GM21717 (cell line): ENCODE results near the gene PDGFC.
"Not testable (repeated sequence)": the region's sequence is repeated elsewhere in the genome, so short reads cannot be mapped to it uniquely, and the experiment has no call there.

ENCODE experiments used
- ATAC-seq: cut with Tn5 transposase; IDR thresholded peaks from one replicate; pipeline ENCODE4 v1.9.1; 2021; ENCODE audit warnings: mild to moderate bottlenecking, moderate library complexity; ENCODE audit not compliant: unreplicated experiment

PDGFC gene

GRCh38 chr4:156913234-156913633 lies 58.4 kb downstream of the PDGFC start:
- ATAC-seq, result no peak

- ATAC-seq, result no peak
Observed at GRCh38 chr4:156909010-156909409, 62.6 kb downstream of the PDGFC start.

- ATAC-seq, result no peak
Observed at GRCh38 chr4:156906325-156906724, 65.3 kb downstream of the PDGFC start.

GRCh38 chr4:156901871-156902270 lies 69.7 kb downstream of the PDGFC start:
- ATAC-seq, result no peak

GRCh38 chr4:156898373-156899117 lies 73.1 kb downstream of the PDGFC start:
- no peak for ATAC-seq

GRCh38 chr4:156896527-156896926 lies 75.1 kb downstream of the PDGFC start:
- ATAC-seq, result no peak

GRCh38 chr4:156894234-156894633 lies 77.4 kb downstream of the PDGFC start:
- no peak for ATAC-seq

- no peak for ATAC-seq
Observed at GRCh38 chr4:156892805-156893204, 78.8 kb downstream of the PDGFC start.

- no peak for ATAC-seq
Observed at GRCh38 chr4:156889616-156890594, 81.7 kb downstream of the PDGFC start.

- ATAC-seq, result no peak
Observed at GRCh38 chr4:156888762-156889161, 82.8 kb downstream of the PDGFC start.

GRCh38 chr4:156886481-156886880 lies 85.1 kb downstream of the PDGFC start:
- no peak for ATAC-seq

- no peak for ATAC-seq
Observed at GRCh38 chr4:156885374-156885773, 86.2 kb downstream of the PDGFC start.

GRCh38 chr4:156884183-156884582 lies 87.4 kb downstream of the PDGFC start:
- ATAC-seq, result no peak

- no peak for ATAC-seq
Observed at GRCh38 chr4:156875704-156876103, 95.9 kb downstream of the PDGFC start.

GRCh38 chr4:156875055-156875454 lies 96.5 kb downstream of the PDGFC start:
- ATAC-seq, result no peak

- no peak for ATAC-seq
Observed at GRCh38 chr4:156873799-156874198, 97.8 kb downstream of the PDGFC start.

- no peak for ATAC-seq
Observed at GRCh38 chr4:156870861-156871260, 100.7 kb downstream of the PDGFC start.

- no peak for ATAC-seq
Observed at GRCh38 chr4:156870131-156870530, 101.5 kb downstream of the PDGFC start.

GRCh38 chr4:156866088-156866487 lies 105.5 kb downstream of the PDGFC start:
- ATAC-seq, result not testable (repeated sequence)

- no peak for ATAC-seq
Observed at GRCh38 chr4:156865451-156865850, 106.1 kb downstream of the PDGFC start.

- no peak for ATAC-seq
Observed at GRCh38 chr4:156858071-156858470, 113.5 kb downstream of the PDGFC start.

GRCh38 chr4:156838761-156839160 lies 132.8 kb downstream of the PDGFC start:
- no peak for ATAC-seq
